WERI-Rb-1 (cell line): ENCODE results near the gene PACSIN3.

Experiments
- DNase-seq: peaks from one replicate; pipeline ENCODE4 v3.0.0-alpha.2; 2020
- H3K27ac ChIP-seq: fragments of 250-450 bp; sonication (Bioruptor Pico); 2 replicates; pipeline ENCODE4 v1.5.1; 2020; ENCODE audit warnings: mild to moderate bottlenecking, moderate library complexity
- H3K27me3 ChIP-seq: fragments of 250-450 bp; sonication (Bioruptor Pico); 2 replicates; pipeline ENCODE4 v1.5.1; 2021; ENCODE audit warnings: mild to moderate bottlenecking, low read depth, moderate library complexity; ENCODE audit not compliant: insufficient read depth, severe bottlenecking
- H3K36me3 ChIP-seq: fragments of 250-450 bp; sonication (Bioruptor Pico); 2 replicates; pipeline ENCODE4 v1.5.1; 2020; ENCODE audit warnings: mild to moderate bottlenecking, moderate library complexity
- H3K4me3 ChIP-seq: 2 replicates; pipeline ENCODE4 v1.5.1; 2011; ENCODE audit warnings: low read depth, mild to moderate bottlenecking, control low read depth, low read length
- H3K9me3 ChIP-seq: fragments of 250-450 bp; sonication (Bioruptor Pico); 2 replicates; pipeline ENCODE4 v1.5.1; 2021; ENCODE audit warnings: mild to moderate bottlenecking, moderate library complexity; ENCODE audit not compliant: severe bottlenecking
- TF ChIP-seq, protein P1 (sequence below): IDR thresholded peaks from 2 replicates; pipeline ENCODE4 v1.5.1; 2011; ENCODE audit warnings: low read depth, mild to moderate bottlenecking, control low read depth, inconsistent platforms, low read length

Gene PACSIN3

DNA sequence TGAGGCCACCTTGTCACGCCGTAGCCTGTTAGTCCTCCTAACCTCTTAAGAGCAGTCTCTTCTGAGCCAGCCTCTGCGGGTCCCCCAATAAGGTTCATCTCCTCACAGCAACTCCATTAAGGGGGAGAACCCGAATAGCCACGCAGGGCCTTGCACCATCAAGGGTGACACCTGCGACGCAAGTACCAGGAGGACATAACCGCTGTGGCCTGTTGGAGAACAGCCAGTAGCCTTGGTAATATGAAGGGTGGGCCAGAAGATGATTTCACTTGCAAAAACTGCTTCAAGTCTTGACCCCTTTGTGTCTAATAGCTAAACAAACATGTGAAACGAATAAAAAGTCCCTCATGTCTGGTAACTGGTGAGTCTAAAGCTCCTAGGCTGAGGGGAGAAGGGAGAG is 24.3 kb downstream of the PACSIN3 start:
- TF ChIP-seq, protein P1, sequence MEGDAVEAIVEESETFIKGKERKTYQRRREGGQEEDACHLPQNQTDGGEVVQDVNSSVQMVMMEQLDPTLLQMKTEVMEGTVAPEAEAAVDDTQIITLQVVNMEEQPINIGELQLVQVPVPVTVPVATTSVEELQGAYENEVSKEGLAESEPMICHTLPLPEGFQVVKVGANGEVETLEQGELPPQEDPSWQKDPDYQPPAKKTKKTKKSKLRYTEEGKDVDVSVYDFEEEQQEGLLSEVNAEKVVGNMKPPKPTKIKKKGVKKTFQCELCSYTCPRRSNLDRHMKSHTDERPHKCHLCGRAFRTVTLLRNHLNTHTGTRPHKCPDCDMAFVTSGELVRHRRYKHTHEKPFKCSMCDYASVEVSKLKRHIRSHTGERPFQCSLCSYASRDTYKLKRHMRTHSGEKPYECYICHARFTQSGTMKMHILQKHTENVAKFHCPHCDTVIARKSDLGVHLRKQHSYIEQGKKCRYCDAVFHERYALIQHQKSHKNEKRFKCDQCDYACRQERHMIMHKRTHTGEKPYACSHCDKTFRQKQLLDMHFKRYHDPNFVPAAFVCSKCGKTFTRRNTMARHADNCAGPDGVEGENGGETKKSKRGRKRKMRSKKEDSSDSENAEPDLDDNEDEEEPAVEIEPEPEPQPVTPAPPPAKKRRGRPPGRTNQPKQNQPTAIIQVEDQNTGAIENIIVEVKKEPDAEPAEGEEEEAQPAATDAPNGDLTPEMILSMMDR, result no peak
- no peak for DNase-seq
- peaks cover 37% of the 10 kb centered on the region for H3K36me3 ChIP-seq
- H3K27me3 ChIP-seq, result no peaks in the 10 kb centered on the region
- no peak overlapping the region for H3K4me3 ChIP-seq
- no peak overlapping the region for H3K27ac ChIP-seq
- H3K9me3 ChIP-seq, result no peaks in the 10 kb centered on the region

DNA sequence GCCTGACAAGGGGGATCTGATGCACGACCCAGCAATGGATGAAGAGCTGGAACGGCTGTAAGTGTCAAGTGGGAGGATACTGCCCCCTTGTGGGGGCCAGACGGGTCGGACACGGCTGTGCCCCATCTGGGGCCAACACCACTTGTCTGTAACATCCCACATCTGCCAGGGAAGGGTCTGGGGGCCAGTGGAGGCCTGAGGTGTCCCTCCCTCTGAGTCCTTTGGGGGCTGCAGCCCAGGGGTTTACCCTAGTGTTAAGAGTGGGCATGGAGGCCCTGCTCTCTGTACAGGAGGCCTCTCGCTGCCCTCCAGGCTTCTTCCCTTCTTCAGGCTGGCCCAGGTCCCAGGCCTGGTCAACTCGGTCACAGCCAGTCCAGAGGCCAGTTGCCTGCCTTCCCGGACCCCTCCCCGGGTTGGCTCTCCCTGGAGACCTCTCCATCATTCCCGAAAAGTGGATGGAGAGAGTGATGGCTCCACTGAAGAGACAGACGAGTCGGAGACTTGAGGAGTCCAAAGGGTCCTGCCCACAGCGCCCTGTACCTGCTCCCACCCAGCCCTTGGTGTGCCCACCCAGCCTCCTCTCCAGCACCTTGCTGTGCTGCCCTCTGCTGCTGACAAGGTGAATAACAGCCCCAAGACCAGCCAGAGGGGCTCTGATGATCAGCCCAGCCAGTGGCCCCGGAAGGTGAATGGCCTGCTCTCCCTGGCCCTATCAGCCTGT is 24.9 kb downstream of the PACSIN3 start:
- Histone ChIP-seq H3K27me3 (no peaks in the 10 kb centered on the region), H3K9me3 (no peaks in the 10 kb centered on the region), H3K4me3 (no peak overlapping the region), H3K27ac (no peak overlapping the region), H3K36me3 (peaks cover 31% of the 10 kb centered on the region)
- TF ChIP-seq, protein P1, result peak; percentile 91
- peak; percentile 72 for DNase-seq

DNA sequence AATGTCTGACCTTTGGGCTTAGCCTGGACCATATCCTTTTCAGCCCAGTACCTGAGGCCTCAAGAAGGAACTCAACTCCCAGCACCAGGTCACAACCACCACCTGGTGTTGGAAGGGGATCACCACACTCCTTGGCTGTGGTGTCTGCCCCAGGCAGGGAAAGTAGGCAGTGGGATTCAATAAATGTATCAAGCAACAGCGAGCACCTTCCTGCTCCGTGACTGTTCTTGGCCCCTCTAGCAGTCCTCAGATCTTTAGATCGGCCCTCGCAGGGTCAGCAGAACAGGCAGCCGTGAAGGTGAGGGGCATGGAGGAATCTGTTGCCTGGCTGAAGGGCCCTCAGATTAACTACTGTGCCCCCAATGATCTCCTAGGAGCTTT is 25.5 kb downstream of the PACSIN3 start:
- peaks cover 25% of the 10 kb centered on the region for H3K36me3 ChIP-seq

DNA sequence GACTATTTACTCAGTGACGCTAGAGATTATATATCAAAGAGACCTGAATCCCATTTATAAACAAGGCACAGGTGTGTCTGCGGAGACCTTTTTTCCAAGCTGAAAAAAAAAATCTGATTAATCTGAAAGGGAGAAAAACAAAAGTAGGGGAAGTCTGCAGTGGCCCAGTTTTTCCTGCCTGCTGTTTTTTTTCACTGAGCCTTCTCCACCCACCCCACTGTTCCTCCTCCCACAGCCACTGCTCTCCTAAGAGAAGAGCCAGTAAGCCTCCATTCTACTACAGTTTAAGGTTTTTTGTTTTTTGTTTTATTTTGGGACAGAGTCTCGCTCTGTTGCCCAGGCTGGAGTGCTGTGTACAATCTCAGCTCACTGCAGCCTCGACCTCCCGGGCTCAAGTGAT is 28.0 kb downstream of the PACSIN3 start:
- Histone ChIP-seq H3K27ac (no peak overlapping the region), H3K4me3 (no peak overlapping the region), H3K36me3 (peaks cover 2% of the 10 kb centered on the region), H3K9me3 (no peaks in the 10 kb centered on the region), H3K27me3 (no peaks in the 10 kb centered on the region)
- TF ChIP-seq, protein P1, result no peak
- no peak for DNase-seq

More for the DNA sequence above, 25.5 kb downstream of the PACSIN3 start:
- Histone ChIP-seq H3K9me3 (no peaks in the 10 kb centered on the region), H3K27ac (no peak overlapping the region), H3K27me3 (no peaks in the 10 kb centered on the region), H3K4me3 (no peak overlapping the region)
- DNase-seq, result no peak
- TF ChIP-seq, protein P1, result no peak

DNA sequence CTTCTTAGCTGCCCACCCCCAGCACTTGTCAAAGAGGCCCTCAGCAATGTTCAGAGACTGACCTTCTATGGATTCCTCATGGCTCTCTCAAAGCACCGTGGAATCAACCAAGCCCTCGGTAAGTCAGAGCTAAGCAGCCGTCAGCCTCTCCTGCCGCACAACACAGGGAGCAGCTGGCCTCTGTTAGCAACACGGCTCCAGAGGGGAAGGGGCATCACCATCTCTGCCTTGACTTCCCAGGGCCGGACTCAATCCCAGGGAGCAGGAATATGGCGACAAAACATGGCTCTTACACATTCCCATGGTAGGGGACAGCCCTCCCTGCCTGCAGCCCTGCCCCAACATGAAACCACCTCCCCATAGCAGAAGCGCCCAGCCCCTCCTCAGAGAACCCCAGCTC is 28.4 kb downstream of the PACSIN3 start:
- Histone ChIP-seq H3K4me3 (no peak overlapping the region), H3K36me3 (no peaks in the 10 kb centered on the region), H3K27me3 (no peaks in the 10 kb centered on the region), H3K27ac (no peak overlapping the region), H3K9me3 (no peaks in the 10 kb centered on the region)
- DNase-seq, result no peak
- TF ChIP-seq, protein P1, result no peak

DNA sequence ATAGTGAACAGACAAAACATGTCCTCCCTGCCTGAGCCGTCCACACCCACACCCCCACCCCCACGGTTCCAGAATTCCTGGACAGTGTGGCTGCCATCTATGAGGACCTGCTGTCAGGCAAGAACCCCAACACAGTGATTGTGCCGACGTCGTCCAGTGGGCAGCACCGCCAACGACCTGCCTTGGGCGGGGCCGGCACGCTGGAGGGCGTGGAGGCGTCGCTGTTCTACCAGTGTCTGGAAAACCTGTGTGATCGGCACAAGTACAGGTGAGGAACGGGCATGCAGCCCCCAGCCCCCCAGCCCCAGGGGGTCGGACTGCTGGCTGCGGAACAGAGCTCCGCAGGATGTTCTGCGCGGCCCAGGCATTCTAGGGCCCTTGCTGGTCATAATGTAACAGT is 29.3 kb downstream of the PACSIN3 start:
- H3K27me3 ChIP-seq, result no peaks in the 10 kb centered on the region
- H3K36me3 ChIP-seq, result no peaks in the 10 kb centered on the region

More for the DNA sequence above, 29.3 kb downstream of the PACSIN3 start:
- H3K9me3 ChIP-seq, result no peaks in the 10 kb centered on the region
- no peak overlapping the region for H3K27ac ChIP-seq
- TF ChIP-seq, protein P1, result no peak
- DNase-seq, result no peak
- H3K4me3 ChIP-seq, result no peak overlapping the region
